Panc1 (cell line): ENCODE data around the gene SUPT20HL1. TPM values are rescaled to one million over a fixed set of nuclear protein-coding genes. Genes with fewer than 3 reads are reported as not detected.
"Not testable (repeated sequence)": the region's sequence is repeated elsewhere in the genome, so short reads cannot be mapped to it uniquely, and the experiment has no call there.

Experiments
- ATAC-seq: fragments of 200-7000 bp; cut with Tn5 transposase; 2 replicates; pipeline ENCODE4 v1.9.1; 2020; ENCODE audit warnings: mild to moderate bottlenecking, moderate library complexity
- BruUV-seq: library from RNA; stranded (reverse); fragments of 400-500 nt; replicated peaks from 2 replicates; lab custom pipeline; 2021; lab: Mats Ljungman, UMichigan
- CTCF ChIA-PET: fragments of 300-600 bp; sonication (Branson Sonifier 250); formaldehyde crosslinking; loops from one replicate; lab custom pipeline; 2022; ENCODE audit warnings: antibody characterized with exemption; lab: Charles Lee
- POLR2A ChIA-PET: fragments of 300-600 bp; sonication (Branson Sonifier 250); formaldehyde crosslinking; loops from one replicate; lab custom pipeline; 2022; ENCODE audit warnings: antibody characterized with exemption; lab: Charles Lee
- DNase-seq: peaks from one replicate; pipeline ENCODE4 v3.0.0-alpha.2; 2010; ENCODE audit warnings: low read depth, low spot score
- H3K27ac ChIP-seq: 2 replicates; pipeline ENCODE4 v1.5.1; 2011; ENCODE audit warnings: mild to moderate bottlenecking, low read length, inconsistent platforms
- H3K27me3 ChIP-seq: fragments of 200-500 bp; sonication (Bioruptor generic); 2 replicates; pipeline ENCODE4 v1.6.0; 2014; ENCODE audit warnings: low read length, inconsistent platforms; ENCODE audit not compliant: control insufficient read depth, insufficient read depth
- H3K36me3 ChIP-seq: fragments of 200-500 bp; sonication (Bioruptor generic); 2 replicates; pipeline ENCODE4 v1.5.1; 2014; ENCODE audit warnings: inconsistent platforms, mild to moderate bottlenecking, low read length, moderate library complexity; ENCODE audit not compliant: control insufficient read depth, insufficient read depth
- H3K4me1 ChIP-seq: 2 replicates; pipeline ENCODE4 v1.5.1; 2011; ENCODE audit warnings: inconsistent platforms, mild to moderate bottlenecking, low read length, moderate library complexity; ENCODE audit not compliant: control insufficient read depth, insufficient read depth
- H3K4me3 ChIP-seq, 2 experiments: 2 replicates each; pipeline ENCODE4 v1.5.1; 2011 to 2012; ENCODE audit warnings: low read depth in 2 of 2, low read length in 2 of 2, mild to moderate bottlenecking in 2 of 2, inconsistent platforms in 1 of 2, moderate library complexity in 1 of 2
- H3K9me3 ChIP-seq: fragments of 200-500 bp; sonication (Bioruptor generic); 2 replicates; pipeline ENCODE4 v1.5.1; 2014; ENCODE audit warnings: low read depth, mild to moderate bottlenecking, inconsistent platforms, low read length, moderate library complexity; ENCODE audit not compliant: control insufficient read depth, insufficient read depth
- POLR2AphosphoS5 ChIP-seq: IDR thresholded peaks from 2 replicates; pipeline ENCODE4 v1.6.1; 2012; ENCODE audit warnings: mild to moderate bottlenecking, low read depth, low read length, moderate library complexity
- SIN3A ChIP-seq: IDR thresholded peaks from 2 replicates; pipeline ENCODE4 v1.6.1; 2012; ENCODE audit warnings: low read depth, mild to moderate bottlenecking, low read length, moderate library complexity, borderline replicate concordance; ENCODE audit not compliant: insufficient read depth
- TCF7L2 ChIP-seq: IDR thresholded peaks from 2 replicates; pipeline ENCODE4 v1.6.1; 2011; ENCODE audit warnings: mild to moderate bottlenecking, low read depth, low read length, inconsistent platforms
- in situ Hi-C: cut with HindIII; loops from 2 replicates; pipeline ENCODE4 v1.10.0; 2016; ENCODE audit warnings: low sequenced_read_pairs, low pct_unique_long_range_greater_than_20kb
- intact Hi-C: fragments of 100-400 bp; cut with micrococcal nuclease; formaldehyde crosslinking; loops from one replicate; pipeline ENCODE4 v1.10.0; 2022; ENCODE audit not compliant: unreplicated experiment
- total RNA-seq: library from RNA; stranded (reverse); gene quantifications from one replicate; pipeline ENCODE4 v1.2.1, GENCODE V29; 2021; ENCODE audit not compliant: unreplicated experiment
- TF ChIP-seq, protein P1 (sequence below): fragments of 450-650 bp; IDR thresholded peaks from 2 replicates; pipeline ENCODE4 v1.5.1; 2017; ENCODE audit warnings: mild to moderate bottlenecking
- TF ChIP-seq, protein P2 (sequence below), 2 experiments: IDR thresholded peaks; 2 replicates each; pipeline ENCODE4 v1.6.1; 2011 to 2012; ENCODE audit warnings: low read depth in 2 of 2, control low read depth in 1 of 2, low read length in 1 of 2, mild to moderate bottlenecking in 1 of 2, moderate library complexity in 1 of 2; ENCODE audit not compliant: insufficient read depth in 1 of 2

SUPT20HL1 gene
- total RNA-seq, 1 experiment from 2014 or later, result not detected

DNA sequence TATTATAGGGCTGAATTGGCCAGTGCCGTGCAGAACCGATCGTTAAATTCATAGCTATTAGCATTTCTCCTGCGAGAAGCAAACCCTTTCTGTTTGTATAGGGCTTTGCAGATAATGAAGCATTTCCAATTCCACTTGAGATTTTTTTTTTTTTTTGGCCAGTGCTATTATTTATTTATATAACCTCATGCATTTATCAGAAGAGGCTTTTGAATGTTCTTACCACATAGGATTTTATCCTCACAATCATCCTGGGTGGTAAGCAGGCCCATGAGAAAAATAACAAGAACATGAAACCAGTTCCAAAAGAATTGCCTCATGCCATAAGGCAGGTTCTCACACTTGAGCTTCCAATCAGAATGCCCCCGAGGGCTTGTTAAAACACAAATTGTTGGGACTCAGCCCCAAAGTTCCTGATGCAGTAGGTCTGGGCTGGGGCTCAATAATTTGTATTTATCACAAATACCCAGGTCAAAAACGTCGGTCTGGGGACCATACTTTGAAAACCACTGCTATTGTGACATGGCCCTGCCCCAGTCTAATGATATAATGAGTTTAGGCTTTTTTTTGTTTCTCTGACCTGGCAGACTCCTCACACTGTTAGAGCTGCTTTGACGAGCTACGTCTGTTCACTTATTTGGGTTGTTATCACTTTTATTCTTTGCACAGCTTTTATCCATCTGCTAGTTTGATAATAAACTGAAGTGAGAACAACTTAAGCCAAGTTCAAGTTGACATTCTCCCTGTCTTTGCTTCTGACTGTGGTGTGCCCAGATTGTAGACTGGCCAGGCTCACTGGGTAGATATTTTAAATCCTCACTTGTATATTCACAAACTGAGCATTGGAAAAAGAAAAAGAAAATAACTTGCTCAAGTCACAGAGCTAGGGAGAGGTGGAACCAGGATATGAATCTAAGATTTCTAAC is 20.1 kb downstream of the SUPT20HL1 start:
- no peak overlapping the region for H3K27ac ChIP-seq
- no peaks in the 10 kb centered on the region for H3K9me3 ChIP-seq
- in situ Hi-C loops, result no loop called here
- no TSS peak for BruUV-seq
- H3K36me3 ChIP-seq, result no peaks in the 10 kb centered on the region
- ATAC-seq (no peak), DNase-seq (no peak)
- ChIA-PET CTCF (no interaction called here), POLR2A (no interaction called here)
- H3K27me3 ChIP-seq, result no peaks in the 10 kb centered on the region
- H3K4me1 ChIP-seq, result no peaks in the 10 kb centered on the region
- TF ChIP-seq, protein P1, sequence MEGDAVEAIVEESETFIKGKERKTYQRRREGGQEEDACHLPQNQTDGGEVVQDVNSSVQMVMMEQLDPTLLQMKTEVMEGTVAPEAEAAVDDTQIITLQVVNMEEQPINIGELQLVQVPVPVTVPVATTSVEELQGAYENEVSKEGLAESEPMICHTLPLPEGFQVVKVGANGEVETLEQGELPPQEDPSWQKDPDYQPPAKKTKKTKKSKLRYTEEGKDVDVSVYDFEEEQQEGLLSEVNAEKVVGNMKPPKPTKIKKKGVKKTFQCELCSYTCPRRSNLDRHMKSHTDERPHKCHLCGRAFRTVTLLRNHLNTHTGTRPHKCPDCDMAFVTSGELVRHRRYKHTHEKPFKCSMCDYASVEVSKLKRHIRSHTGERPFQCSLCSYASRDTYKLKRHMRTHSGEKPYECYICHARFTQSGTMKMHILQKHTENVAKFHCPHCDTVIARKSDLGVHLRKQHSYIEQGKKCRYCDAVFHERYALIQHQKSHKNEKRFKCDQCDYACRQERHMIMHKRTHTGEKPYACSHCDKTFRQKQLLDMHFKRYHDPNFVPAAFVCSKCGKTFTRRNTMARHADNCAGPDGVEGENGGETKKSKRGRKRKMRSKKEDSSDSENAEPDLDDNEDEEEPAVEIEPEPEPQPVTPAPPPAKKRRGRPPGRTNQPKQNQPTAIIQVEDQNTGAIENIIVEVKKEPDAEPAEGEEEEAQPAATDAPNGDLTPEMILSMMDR, result no peak
- TF ChIP-seq POLR2AphosphoS5 (no peak), TCF7L2 (no peak), SIN3A (no peak)
- TF ChIP-seq, protein P2, sequence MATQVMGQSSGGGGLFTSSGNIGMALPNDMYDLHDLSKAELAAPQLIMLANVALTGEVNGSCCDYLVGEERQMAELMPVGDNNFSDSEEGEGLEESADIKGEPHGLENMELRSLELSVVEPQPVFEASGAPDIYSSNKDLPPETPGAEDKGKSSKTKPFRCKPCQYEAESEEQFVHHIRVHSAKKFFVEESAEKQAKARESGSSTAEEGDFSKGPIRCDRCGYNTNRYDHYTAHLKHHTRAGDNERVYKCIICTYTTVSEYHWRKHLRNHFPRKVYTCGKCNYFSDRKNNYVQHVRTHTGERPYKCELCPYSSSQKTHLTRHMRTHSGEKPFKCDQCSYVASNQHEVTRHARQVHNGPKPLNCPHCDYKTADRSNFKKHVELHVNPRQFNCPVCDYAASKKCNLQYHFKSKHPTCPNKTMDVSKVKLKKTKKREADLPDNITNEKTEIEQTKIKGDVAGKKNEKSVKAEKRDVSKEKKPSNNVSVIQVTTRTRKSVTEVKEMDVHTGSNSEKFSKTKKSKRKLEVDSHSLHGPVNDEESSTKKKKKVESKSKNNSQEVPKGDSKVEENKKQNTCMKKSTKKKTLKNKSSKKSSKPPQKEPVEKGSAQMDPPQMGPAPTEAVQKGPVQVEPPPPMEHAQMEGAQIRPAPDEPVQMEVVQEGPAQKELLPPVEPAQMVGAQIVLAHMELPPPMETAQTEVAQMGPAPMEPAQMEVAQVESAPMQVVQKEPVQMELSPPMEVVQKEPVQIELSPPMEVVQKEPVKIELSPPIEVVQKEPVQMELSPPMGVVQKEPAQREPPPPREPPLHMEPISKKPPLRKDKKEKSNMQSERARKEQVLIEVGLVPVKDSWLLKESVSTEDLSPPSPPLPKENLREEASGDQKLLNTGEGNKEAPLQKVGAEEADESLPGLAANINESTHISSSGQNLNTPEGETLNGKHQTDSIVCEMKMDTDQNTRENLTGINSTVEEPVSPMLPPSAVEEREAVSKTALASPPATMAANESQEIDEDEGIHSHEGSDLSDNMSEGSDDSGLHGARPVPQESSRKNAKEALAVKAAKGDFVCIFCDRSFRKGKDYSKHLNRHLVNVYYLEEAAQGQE (IDR thresholded peaks at IDR 0.05; ENCODE audit: insufficient read depth in 1 of 2, low read depth in 2 of 2, low read length in 1 of 2), result no peak
- no peak overlapping the region for H3K4me3 ChIP-seq
- intact Hi-C loops, result no loop called here

DNA sequence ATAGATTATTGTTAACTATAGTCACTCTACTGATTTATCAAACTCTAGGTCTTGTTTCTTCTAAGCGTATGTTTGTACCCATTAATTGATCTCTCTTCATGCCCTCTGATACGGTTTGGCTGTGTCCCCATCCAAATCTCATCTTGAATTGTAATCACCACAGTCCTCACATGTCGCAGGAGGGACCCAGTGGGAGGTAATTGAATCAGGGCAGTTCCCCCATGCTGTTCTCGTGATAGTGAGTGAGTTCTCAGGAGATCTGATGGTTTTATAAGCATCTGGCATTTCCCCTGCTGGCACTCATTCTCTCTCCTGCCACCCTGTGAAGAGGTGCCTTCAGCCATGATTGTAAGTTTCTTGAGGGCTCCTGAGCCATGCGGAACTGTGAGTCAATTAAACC is 21.9 kb downstream of the SUPT20HL1 start:
- intact Hi-C loops, in situ Hi-C loops, CTCF ChIA-PET, H3K4me1 ChIP-seq, POLR2A ChIA-PET, BruUV-seq, DNase-seq, H3K27me3 ChIP-seq, ATAC-seq, H3K4me3 ChIP-seq, H3K36me3 ChIP-seq, H3K9me3 ChIP-seq, H3K27ac ChIP-seq: not testable (repeated sequence)

DNA sequence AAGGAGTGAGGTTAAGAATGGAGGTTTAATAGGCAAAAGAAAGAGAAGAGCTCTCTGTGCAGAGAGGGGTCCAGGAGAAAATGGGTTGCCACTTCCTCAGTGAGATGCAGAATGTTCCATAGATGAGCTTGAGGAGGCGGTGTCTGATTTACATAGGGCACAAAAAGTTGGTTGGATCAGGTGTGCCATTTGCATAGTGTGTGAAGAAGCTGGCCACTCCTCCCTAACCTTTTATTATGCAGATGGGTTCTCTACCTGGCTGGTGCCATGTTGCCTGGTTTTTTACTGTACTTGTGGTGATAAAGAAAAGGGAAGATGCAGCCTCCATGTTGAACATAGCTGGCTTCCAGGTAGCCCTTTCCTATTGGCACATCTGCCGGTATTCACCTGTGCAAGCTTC is 27.3 kb downstream of the SUPT20HL1 start:
- no TSS peak for BruUV-seq
- Histone ChIP-seq H3K4me3 (no peak overlapping the region), H3K27me3 (no peaks in the 10 kb centered on the region), H3K36me3 (no peaks in the 10 kb centered on the region), H3K4me1 (no peaks in the 10 kb centered on the region), H3K9me3 (no peaks in the 10 kb centered on the region), H3K27ac (no peak overlapping the region)
- intact Hi-C loops, result no loop called here
- ATAC-seq (no peak), DNase-seq (no peak)
- POLR2A ChIA-PET, result no interaction called here
- CTCF ChIA-PET, result no interaction called here
- in situ Hi-C loops, result no loop called here
- TF ChIP-seq POLR2AphosphoS5 (no peak), TCF7L2 (no peak), SIN3A (no peak)
- TF ChIP-seq, protein P2 (IDR thresholded peaks at IDR 0.05; ENCODE audit: insufficient read depth in 1 of 2, low read depth in 2 of 2, low read length in 1 of 2), result no peak
- TF ChIP-seq, protein P1, result no peak
